ENCODE results near the gene HIVEP1.

The HIVEP1 gene

GRCh38 chr6:12037798-12038197 lies 25.7 kb downstream of the HIVEP1 start:
- H3K4me3 ChIP-seq (ENCODE audit: low read length): no peak overlapping the region
- H3K9ac ChIP-seq (ENCODE audit: low read length): no peak overlapping the region

GRCh38 chr6:12039540-12040459 lies 27.7 kb downstream of the HIVEP1 start:
- H3K4me1 ChIP-seq (ENCODE audit: control insufficient read depth, insufficient read depth, low read length): no peaks in the 10 kb centered on the region
- no peak overlapping the region for H3K4me3 ChIP-seq (ENCODE audit: low read length)
- H3K9ac ChIP-seq (ENCODE audit: low read length): no peak overlapping the region
- no peaks in the 10 kb centered on the region for H3K27me3 ChIP-seq (ENCODE audit: control insufficient read depth, insufficient read depth, low read length)
- no peaks in the 10 kb centered on the region for H3K9me3 ChIP-seq (ENCODE audit: control insufficient read depth, low read length)
- no peaks in the 10 kb centered on the region for H3K36me3 ChIP-seq (ENCODE audit: control insufficient read depth, insufficient read depth, low read length)

More at GRCh38 chr6:12037798-12038197, 25.7 kb downstream of the HIVEP1 start:
- no peaks in the 10 kb centered on the region for H3K36me3 ChIP-seq (ENCODE audit: control insufficient read depth, insufficient read depth, low read length)
- H3K4me1 ChIP-seq (ENCODE audit: control insufficient read depth, insufficient read depth, low read length): peaks cover 4% of the 10 kb centered on the region
- no peaks in the 10 kb centered on the region for H3K9me3 ChIP-seq (ENCODE audit: control insufficient read depth, low read length)
- H3K27me3 ChIP-seq (ENCODE audit: control insufficient read depth, insufficient read depth, low read length): no peaks in the 10 kb centered on the region

GRCh38 chr6:12047304-12047703 lies 35.2 kb downstream of the HIVEP1 start:
- no peaks in the 10 kb centered on the region for H3K4me1 ChIP-seq (ENCODE audit: control insufficient read depth, insufficient read depth, low read length)
- no peaks in the 10 kb centered on the region for H3K9me3 ChIP-seq (ENCODE audit: control insufficient read depth, low read length)
- H3K9ac ChIP-seq (ENCODE audit: low read length): no peak overlapping the region
- no peaks in the 10 kb centered on the region for H3K36me3 ChIP-seq (ENCODE audit: control insufficient read depth, insufficient read depth, low read length)
- H3K27me3 ChIP-seq (ENCODE audit: control insufficient read depth, insufficient read depth, low read length): no peaks in the 10 kb centered on the region
- H3K4me3 ChIP-seq (ENCODE audit: low read length): no peak overlapping the region

- Histone ChIP-seq H3K9me3 (ENCODE audit: control insufficient read depth, low read length) (no peaks in the 10 kb centered on the region), H3K9ac (ENCODE audit: low read length) (no peak overlapping the region), H3K36me3 (ENCODE audit: control insufficient read depth, insufficient read depth, low read length) (no peaks in the 10 kb centered on the region), H3K4me3 (ENCODE audit: low read length) (no peak overlapping the region), H3K4me1 (ENCODE audit: control insufficient read depth, insufficient read depth, low read length) (no peaks in the 10 kb centered on the region), H3K27me3 (ENCODE audit: control insufficient read depth, insufficient read depth, low read length) (no peaks in the 10 kb centered on the region)
Observed at GRCh38 chr6:12047792-12048432, 35.8 kb downstream of the HIVEP1 start.

- no peaks in the 10 kb centered on the region for H3K4me1 ChIP-seq (ENCODE audit: control insufficient read depth, insufficient read depth, low read length)
- H3K9ac ChIP-seq (ENCODE audit: low read length): no peak overlapping the region
Observed at GRCh38 chr6:12048609-12049008, 36.5 kb downstream of the HIVEP1 start.

GRCh38 chr6:12049165-12049564 lies 37.1 kb downstream of the HIVEP1 start:
- no peak overlapping the region for H3K9ac ChIP-seq (ENCODE audit: low read length)
- no peaks in the 10 kb centered on the region for H3K4me1 ChIP-seq (ENCODE audit: control insufficient read depth, insufficient read depth, low read length)
- H3K4me3 ChIP-seq (ENCODE audit: low read length): no peak overlapping the region
- H3K27me3 ChIP-seq (ENCODE audit: control insufficient read depth, insufficient read depth, low read length): no peaks in the 10 kb centered on the region
- no peaks in the 10 kb centered on the region for H3K9me3 ChIP-seq (ENCODE audit: control insufficient read depth, low read length)
- no peaks in the 10 kb centered on the region for H3K36me3 ChIP-seq (ENCODE audit: control insufficient read depth, insufficient read depth, low read length)

More at GRCh38 chr6:12048609-12049008, 36.5 kb downstream of the HIVEP1 start:
- no peaks in the 10 kb centered on the region for H3K27me3 ChIP-seq (ENCODE audit: control insufficient read depth, insufficient read depth, low read length)
- no peak overlapping the region for H3K4me3 ChIP-seq (ENCODE audit: low read length)
- H3K9me3 ChIP-seq (ENCODE audit: control insufficient read depth, low read length): no peaks in the 10 kb centered on the region
- H3K36me3 ChIP-seq (ENCODE audit: control insufficient read depth, insufficient read depth, low read length): no peaks in the 10 kb centered on the region

GRCh38 chr6:12051861-12052368 lies 39.8 kb downstream of the HIVEP1 start:
- no peaks in the 10 kb centered on the region for H3K36me3 ChIP-seq (ENCODE audit: control insufficient read depth, insufficient read depth, low read length)
- H3K9ac ChIP-seq (ENCODE audit: low read length): no peak overlapping the region
- H3K27me3 ChIP-seq (ENCODE audit: control insufficient read depth, insufficient read depth, low read length): no peaks in the 10 kb centered on the region
- no peak overlapping the region for H3K4me3 ChIP-seq (ENCODE audit: low read length)
- no peaks in the 10 kb centered on the region for H3K9me3 ChIP-seq (ENCODE audit: control insufficient read depth, low read length)
- no peaks in the 10 kb centered on the region for H3K4me1 ChIP-seq (ENCODE audit: control insufficient read depth, insufficient read depth, low read length)

GRCh38 chr6:12058172-12058961 lies 46.3 kb downstream of the HIVEP1 start:
- Histone ChIP-seq H3K36me3 (ENCODE audit: control insufficient read depth, insufficient read depth, low read length) (no peaks in the 10 kb centered on the region), H3K4me1 (ENCODE audit: control insufficient read depth, insufficient read depth, low read length) (peaks cover 10% of the 10 kb centered on the region), H3K27me3 (ENCODE audit: control insufficient read depth, insufficient read depth, low read length) (no peaks in the 10 kb centered on the region), H3K9me3 (ENCODE audit: control insufficient read depth, low read length) (no peaks in the 10 kb centered on the region), H3K9ac (ENCODE audit: low read length) (no peak overlapping the region), H3K4me3 (ENCODE audit: low read length) (no peak overlapping the region)

- H3K9ac ChIP-seq (ENCODE audit: low read length): no peak overlapping the region
- no peaks in the 10 kb centered on the region for H3K36me3 ChIP-seq (ENCODE audit: control insufficient read depth, insufficient read depth, low read length)
- no peaks in the 10 kb centered on the region for H3K27me3 ChIP-seq (ENCODE audit: control insufficient read depth, insufficient read depth, low read length)
- peaks cover 10% of the 10 kb centered on the region for H3K4me1 ChIP-seq (ENCODE audit: control insufficient read depth, insufficient read depth, low read length)
- peak overlapping the region; percentile 2 for H3K4me3 ChIP-seq (ENCODE audit: low read length)
- H3K9me3 ChIP-seq (ENCODE audit: control insufficient read depth, low read length): no peaks in the 10 kb centered on the region
Observed at GRCh38 chr6:12060780-12061609, 48.9 kb downstream of the HIVEP1 start.

GRCh38 chr6:12062605-12063004 lies 50.5 kb downstream of the HIVEP1 start:
- H3K36me3 ChIP-seq (ENCODE audit: control insufficient read depth, insufficient read depth, low read length): no peaks in the 10 kb centered on the region
- H3K4me3 ChIP-seq (ENCODE audit: low read length): no peak overlapping the region
- no peaks in the 10 kb centered on the region for H3K9me3 ChIP-seq (ENCODE audit: control insufficient read depth, low read length)
- H3K9ac ChIP-seq (ENCODE audit: low read length): no peak overlapping the region
- peaks cover 10% of the 10 kb centered on the region for H3K4me1 ChIP-seq (ENCODE audit: control insufficient read depth, insufficient read depth, low read length)
- H3K27me3 ChIP-seq (ENCODE audit: control insufficient read depth, insufficient read depth, low read length): no peaks in the 10 kb centered on the region

- Histone ChIP-seq H3K9ac (ENCODE audit: low read length) (no peak overlapping the region), H3K4me1 (ENCODE audit: control insufficient read depth, insufficient read depth, low read length) (no peaks in the 10 kb centered on the region), H3K36me3 (ENCODE audit: control insufficient read depth, insufficient read depth, low read length) (no peaks in the 10 kb centered on the region), H3K4me3 (ENCODE audit: low read length) (no peak overlapping the region), H3K27me3 (ENCODE audit: control insufficient read depth, insufficient read depth, low read length) (no peaks in the 10 kb centered on the region), H3K9me3 (ENCODE audit: control insufficient read depth, low read length) (no peaks in the 10 kb centered on the region)
Observed at GRCh38 chr6:12064131-12064530, 52.0 kb downstream of the HIVEP1 start.
